Vagina (tissue), 2 donors: Measurements from ENCODE around the gene C5orf63.

Source experiments
- CTCF ChIP-seq, 3 experiments: fragments of 450-650 bp in 2 of 3; fragments of 200-600 bp in 1 of 3; sonication (generic) in 1 of 3; IDR thresholded peaks; one replicate each; pipeline ENCODE4 v1.5.1; 2017 to 2019; ENCODE audit warnings: antibody characterized with exemption in 3 of 3, mild to moderate bottlenecking in 2 of 3, moderate library complexity in 2 of 3
- POLR2A ChIP-seq, 2 donors: fragments of 450-650 bp; IDR thresholded peaks; one replicate each; pipeline ENCODE4 v1.6.1; 2017; ENCODE audit warnings: antibody characterized with exemption in 2 of 2, mild to moderate bottlenecking in 2 of 2, moderate library complexity in 2 of 2

GRCh38 chr5:127022846-127023245 is 50.5 kb downstream of the C5orf63 start:
- TF ChIP-seq POLR2A (IDR thresholded peaks at IDR 0.05): no peak
- TF ChIP-seq CTCF (IDR thresholded peaks at IDR 0.05): no peak
